ENCODE measurements around the gene CDK3. TPM values are rescaled to one million over a fixed set of nuclear protein-coding genes. Genes with fewer than 3 reads are reported as not detected.

CDK3 gene
- total RNA-seq, 8 experiments from 2014 or later: 3.5 to 11.0 (median 6.2) TPM

GRCh38 chr17:76008630-76009425 is 8.2 kb downstream of the CDK3 start:
- Histone ChIP-seq H3K4me1 (replicated peaks in 1 of 2) (peaks cover 0 to under 1% of the 10 kb centered on the region in 2 donors), H3K4me3 (no peak overlapping the region), H3K27ac (no peak overlapping the region)
- in situ Hi-C loops (cut with MboI; ENCODE audit: low pct_unique_long_range_greater_than_20kb in 2 of 9, low sequenced_read_pairs in 9 of 9, unreplicated experiment in 9 of 9): loop anchor here in 4 of 9 experiments (25.0 kb wide), 1 partner anchor 278 kb away; no protein-coding TSS in a partner anchor
- no peak for ATAC-seq (replicated peaks in 6 of 8)
- WGBS, 10 experiments: 29 to 93% (median 85%) methylated on average over 4 to 23 of the region's 56 CpGs; no CpG with 5 or more reads in 4 of the 10 experiments

- ATAC-seq (replicated peaks in 6 of 8): no peak
- no peak overlapping the region for H3K4me3 ChIP-seq
- 40 to 100% (median 81%) methylated on average over 2 to 15 of the region's 20 CpGs; no CpG with 5 or more reads in 5 of the 10 experiments for WGBS, 10 experiments
- in situ Hi-C loops (cut with MboI; ENCODE audit: low pct_unique_long_range_greater_than_20kb in 2 of 9, low sequenced_read_pairs in 9 of 9, unreplicated experiment in 9 of 9): loop anchor here in 4 of 9 experiments (25.0 kb wide), 1 partner anchor 278 kb away; no protein-coding TSS in a partner anchor
- H3K27ac ChIP-seq: no peak overlapping the region
- peaks cover 0 to 4% of the 10 kb centered on the region in 2 donors for H3K4me1 ChIP-seq (replicated peaks in 1 of 2)
Observed at GRCh38 chr17:76009447-76009846, 8.8 kb downstream of the CDK3 start.

- 0 to 100% (median 77%) methylated on average over 1 to 13 of the region's 21 CpGs; no CpG with 5 or more reads in 2 of the 10 experiments for WGBS, 10 experiments
- Histone ChIP-seq H3K4me1 (replicated peaks in 1 of 2) (peaks cover 0 to 4% of the 10 kb centered on the region in 2 donors), H3K27ac (no peak overlapping the region), H3K4me3 (no peak overlapping the region)
- ATAC-seq (replicated peaks in 6 of 8): no peak
- in situ Hi-C loops (cut with MboI; ENCODE audit: low pct_unique_long_range_greater_than_20kb in 2 of 9, low sequenced_read_pairs in 9 of 9, unreplicated experiment in 9 of 9): loop anchor here in 4 of 9 experiments (25.0 kb wide), 1 partner anchor 277 kb away; no protein-coding TSS in a partner anchor
Observed at GRCh38 chr17:76009969-76010661, 9.5 kb downstream of the CDK3 start.

- no peak overlapping the region for H3K27ac ChIP-seq
- peaks cover 0 to 4% of the 10 kb centered on the region in 2 donors for H3K4me1 ChIP-seq (replicated peaks in 1 of 2)
- H3K4me3 ChIP-seq: no peak overlapping the region
- WGBS, 10 experiments: 27 to 94% (median 50%) methylated on average over 1 to 3 of the region's 5 CpGs; no CpG with 5 or more reads in 5 of the 10 experiments
- ATAC-seq (replicated peaks in 6 of 8): no peak
- in situ Hi-C loops (cut with MboI; ENCODE audit: low pct_unique_long_range_greater_than_20kb in 2 of 9, low sequenced_read_pairs in 9 of 9, unreplicated experiment in 9 of 9): loop anchor here in 4 of 9 experiments (25.0 kb wide), 1 partner anchor 275 kb away; no protein-coding TSS in a partner anchor
Observed at GRCh38 chr17:76011951-76012350, 11.3 kb downstream of the CDK3 start.

- ATAC-seq (replicated peaks in 6 of 8): peak in 2 of 8 experiments; percentile 2 to 8
- no peak overlapping the region for H3K27ac ChIP-seq
- WGBS, 10 experiments: 20 to 100% (median 89%) methylated on average over 1 to 10 of the region's 15 CpGs; no CpG with 5 or more reads in 5 of the 10 experiments
- H3K4me3 ChIP-seq: no peak overlapping the region
- in situ Hi-C loops (cut with MboI; ENCODE audit: low pct_unique_long_range_greater_than_20kb in 2 of 9, low sequenced_read_pairs in 9 of 9, unreplicated experiment in 9 of 9): loop anchor here in 4 of 9 experiments (25.0 kb wide), 1 partner anchor 274 kb away; no protein-coding TSS in a partner anchor
- H3K4me1 ChIP-seq (replicated peaks in 1 of 2): peaks cover 0 to 4% of the 10 kb centered on the region in 2 donors
Observed at GRCh38 chr17:76013377-76013932, 12.8 kb downstream of the CDK3 start.

GRCh38 chr17:76014100-76014924 is 13.7 kb downstream of the CDK3 start:
- WGBS, 10 experiments: 0 to 65% (median 8%) methylated on average over 1 to 4 of the region's 19 CpGs; no CpG with 5 or more reads in 6 of the 10 experiments
- ATAC-seq (replicated peaks in 6 of 8): peak; percentile 89 to 100 (median 93)
- in situ Hi-C loops (cut with MboI; ENCODE audit: low pct_unique_long_range_greater_than_20kb in 2 of 9, low sequenced_read_pairs in 9 of 9, unreplicated experiment in 9 of 9): loop anchor here in 4 of 9 experiments (25.0 kb wide), 1 partner anchor 273 kb away; no protein-coding TSS in a partner anchor

GRCh38 chr17:76014925-76015261 is 14.2 kb downstream of the CDK3 start:
- in situ Hi-C loops (cut with MboI; ENCODE audit: low pct_unique_long_range_greater_than_20kb in 2 of 9, low sequenced_read_pairs in 9 of 9, unreplicated experiment in 9 of 9): loop anchor here in 4 of 9 experiments (25.0 kb wide), 1 partner anchor 272 kb away; no protein-coding TSS in a partner anchor

More at GRCh38 chr17:76014100-76014924, 13.7 kb downstream of the CDK3 start:
- Histone ChIP-seq H3K4me1 (replicated peaks in 1 of 2) (peaks cover 0 to 4% of the 10 kb centered on the region in 2 donors), H3K27ac (no peak overlapping the region), H3K4me3 (no peak overlapping the region)

GRCh38 chr17:76017481-76018339 is 17.1 kb downstream of the CDK3 start:
- in situ Hi-C loops (cut with MboI; ENCODE audit: low pct_unique_long_range_greater_than_20kb in 2 of 9, low sequenced_read_pairs in 9 of 9, unreplicated experiment in 9 of 9): loop anchor here in 4 of 9 experiments (25.0 kb wide), 1 partner anchor 270 kb away; no protein-coding TSS in a partner anchor
- WGBS, 10 experiments: 0 to 52% methylated on average over 1 to 4 of the region's 21 CpGs; no CpG with 5 or more reads in 8 of the 10 experiments
- ATAC-seq (replicated peaks in 6 of 8): no peak
- H3K4me3 ChIP-seq: no peak overlapping the region
- no peak overlapping the region for H3K27ac ChIP-seq
- H3K4me1 ChIP-seq (replicated peaks in 1 of 2): peaks cover 0 to 4% of the 10 kb centered on the region in 2 donors

More at GRCh38 chr17:76014925-76015261, 14.2 kb downstream of the CDK3 start:
- H3K4me1 ChIP-seq (replicated peaks in 1 of 2): peaks cover 0 to 4% of the 10 kb centered on the region in 2 donors
- no peak overlapping the region for H3K27ac ChIP-seq
- H3K4me3 ChIP-seq: no peak overlapping the region
- no peak for ATAC-seq (replicated peaks in 6 of 8)
- 50 to 80% methylated on average over 2 of the region's 26 CpGs; no CpG with 5 or more reads in 8 of the 10 experiments for WGBS, 10 experiments

- in situ Hi-C loops (cut with MboI; ENCODE audit: low pct_unique_long_range_greater_than_20kb in 2 of 9, low sequenced_read_pairs in 9 of 9, unreplicated experiment in 9 of 9): loop anchor here in 4 of 9 experiments (25.0 kb wide), 1 partner anchor 269 kb away; no protein-coding TSS in a partner anchor
- Histone ChIP-seq H3K4me3 (no peak overlapping the region), H3K27ac (no peak overlapping the region), H3K4me1 (replicated peaks in 1 of 2) (peaks cover 0 to 4% of the 10 kb centered on the region in 2 donors)
- no peak for ATAC-seq (replicated peaks in 6 of 8)
- WGBS, 10 experiments: 85% methylated on average over 7 of the region's 11 CpGs; no CpG with 5 or more reads in 9 of the 10 experiments
Observed at GRCh38 chr17:76018340-76018680, 17.7 kb downstream of the CDK3 start.

GRCh38 chr17:76018801-76019200 is 18.1 kb downstream of the CDK3 start:
- Histone ChIP-seq H3K27ac (no peak overlapping the region), H3K4me3 (no peak overlapping the region), H3K4me1 (replicated peaks in 1 of 2) (peaks cover 0 to 3% of the 10 kb centered on the region in 2 donors)
- WGBS, 10 experiments: no CpG with 5 or more reads among the region's 13 CpGs
- in situ Hi-C loops (cut with MboI; ENCODE audit: low pct_unique_long_range_greater_than_20kb in 2 of 9, low sequenced_read_pairs in 9 of 9, unreplicated experiment in 9 of 9): loop anchor here in 4 of 9 experiments (25.0 kb wide), 1 partner anchor 268 kb away; no protein-coding TSS in a partner anchor
- ATAC-seq (replicated peaks in 6 of 8): no peak

GRCh38 chr17:76019833-76020467 is 19.3 kb downstream of the CDK3 start:
- ATAC-seq (replicated peaks in 6 of 8): no peak
- H3K4me3 ChIP-seq: no peak overlapping the region
- H3K27ac ChIP-seq: no peak overlapping the region
- in situ Hi-C loops (cut with MboI; ENCODE audit: low pct_unique_long_range_greater_than_20kb in 2 of 9, low sequenced_read_pairs in 9 of 9, unreplicated experiment in 9 of 9): loop anchor here in 4 of 9 experiments (25.0 kb wide), 1 partner anchor 267 kb away; no protein-coding TSS in a partner anchor
- WGBS, 10 experiments: 33 to 97% (median 71%) methylated on average over 2 to 6 of the region's 6 CpGs; no CpG with 5 or more reads in 2 of the 10 experiments
- no peaks in the 10 kb centered on the region for H3K4me1 ChIP-seq (replicated peaks in 1 of 2)
